HEK293 (cell line): ENCODE results near the gene REN.
A peak's percentile ranks its signal among the peaks of the same experiment; 100 is the strongest.

Experiments
- CTCF ChIA-PET: fragments of 350-600 bp; formaldehyde crosslinking; extraction: SDS; loops from one replicate; lab custom pipeline; 2021; ENCODE audit warnings: antibody characterized with exemption; lab: Yijun Ruan, JAX
- POLR2A ChIA-PET: fragments of 300-600 bp; formaldehyde crosslinking; extraction: SDS; loops from one replicate; lab custom pipeline; 2020; ENCODE audit warnings: antibody characterized with exemption, inconsistent platforms; lab: Yijun Ruan, JAX
- H3K27ac ChIP-seq: fragments of 200-500 bp; sonication (Bioruptor generic); 2 replicates; pipeline ENCODE4 v1.5.1; 2014; ENCODE audit warnings: low read depth, low read length, control low read depth, inconsistent platforms; ENCODE audit errors: extremely low read depth
- H3K36me3 ChIP-seq, 2 experiments: fragments of 200-500 bp in 1 of 2; sonication (Bioruptor generic) in 1 of 2; 1 replicate in 1 of 2; 2 replicates in 1 of 2; pipeline ENCODE4 v1.5.1; 2014 to 2017; ENCODE audit warnings: inconsistent platforms in 2 of 2, low read length in 2 of 2; ENCODE audit not compliant: control insufficient read depth in 2 of 2, insufficient read depth in 1 of 2
- H3K4me1 ChIP-seq: fragments of 200-500 bp; sonication (Bioruptor generic); 2 replicates; pipeline ENCODE4 v1.5.1; 2014; ENCODE audit warnings: mild to moderate bottlenecking, low read length, inconsistent platforms; ENCODE audit not compliant: control insufficient read depth, insufficient read depth
- H3K4me3 ChIP-seq: 2 replicates; pipeline ENCODE4 v1.5.1; 2011; ENCODE audit warnings: low read depth, mild to moderate bottlenecking, control low read depth, low read length, moderate library complexity
- H3K9me3 ChIP-seq: fragments of 200-500 bp; sonication (Bioruptor generic); 2 replicates; pipeline ENCODE4 v1.5.1; 2014; ENCODE audit warnings: low read depth, low read length, inconsistent platforms; ENCODE audit not compliant: control insufficient read depth, insufficient read depth
- EGR2 ChIP-seq: fragments of 450-650 bp; formaldehyde crosslinking; IDR thresholded peaks from 2 replicates; pipeline ENCODE4 v1.5.1; 2016; ENCODE audit warnings: low read depth, missing biosample characterization, missing genetic modification characterization
- HOXC10 ChIP-seq: sonication (generic); formaldehyde crosslinking; IDR thresholded peaks from 2 replicates; pipeline ENCODE4 v1.8.1; 2023; ENCODE audit warnings: mild to moderate bottlenecking, missing genetic modification reagents
- IKZF3 ChIP-seq: fragments of 450-650 bp; IDR thresholded peaks from 2 replicates; pipeline ENCODE4 v1.5.0; 2018; ENCODE audit warnings: missing biosample characterization, mild to moderate bottlenecking, missing genetic modification characterization, moderate library complexity
- KLF8 ChIP-seq: fragments of 450-650 bp; formaldehyde crosslinking; IDR thresholded peaks from 2 replicates; pipeline ENCODE4 v1.5.1; 2016; ENCODE audit warnings: missing biosample characterization, missing genetic modification characterization
- RBAK ChIP-seq: fragments of 450-650 bp; formaldehyde crosslinking; IDR thresholded peaks from 2 replicates; pipeline ENCODE4 v1.5.1; 2016; ENCODE audit warnings: missing biosample characterization, missing genetic modification characterization
- SETDB1 ChIP-seq: IDR thresholded peaks from one replicate; pipeline ENCODE4 v1.6.1; 2017; ENCODE audit warnings: mild to moderate bottlenecking, low read length, moderate library complexity, mixed read lengths; ENCODE audit not compliant: insufficient read length
- SP2 ChIP-seq: fragments of 450-650 bp; formaldehyde crosslinking; IDR thresholded peaks from 2 replicates; pipeline ENCODE4 v1.5.1; 2016; ENCODE audit warnings: missing biosample characterization, missing genetic modification characterization
- SP3 ChIP-seq: fragments of 450-650 bp; formaldehyde crosslinking; IDR thresholded peaks from 2 replicates; pipeline ENCODE4 v1.5.1; 2016; ENCODE audit warnings: missing biosample characterization, missing genetic modification characterization
- YY1 ChIP-seq: fragments of 450-650 bp; formaldehyde crosslinking; IDR thresholded peaks from 2 replicates; pipeline ENCODE4 v1.5.1; 2018; ENCODE audit warnings: missing biosample characterization, missing genetic modification characterization
- ZBTB11 ChIP-seq: fragments of 450-650 bp; formaldehyde crosslinking; conservative IDR thresholded peaks from 2 replicates; pipeline ENCODE4 v1.5.1; 2016; ENCODE audit warnings: low read depth, missing biosample characterization, missing genetic modification characterization
- ZBTB17 ChIP-seq: fragments of 450-650 bp; formaldehyde crosslinking; IDR thresholded peaks from 2 replicates; pipeline ENCODE4 v1.5.1; 2016; ENCODE audit warnings: missing biosample characterization, missing genetic modification characterization
- ZBTB20 ChIP-seq: fragments of 450-650 bp; formaldehyde crosslinking; IDR thresholded peaks from 2 replicates; pipeline ENCODE4 v1.5.1; 2016; ENCODE audit warnings: missing biosample characterization, missing genetic modification characterization
- ZBTB26 ChIP-seq: fragments of 450-650 bp; formaldehyde crosslinking; optimal IDR thresholded peaks from 2 replicates; pipeline ENCODE3; 2016; ENCODE audit warnings: missing biosample characterization, mild to moderate bottlenecking, missing genetic modification characterization
- ZBTB44 ChIP-seq: fragments of 450-650 bp; IDR thresholded peaks from 2 replicates; pipeline ENCODE4 v1.5.1; 2018; ENCODE audit warnings: missing biosample characterization, mild to moderate bottlenecking, missing genetic modification characterization
- ZBTB8A ChIP-seq: fragments of 450-650 bp; formaldehyde crosslinking; IDR thresholded peaks from 2 replicates; pipeline ENCODE4 v1.5.1; 2016; ENCODE audit warnings: missing biosample characterization, missing genetic modification characterization
- ZIC2 ChIP-seq: fragments of 450-650 bp; formaldehyde crosslinking; IDR thresholded peaks from 2 replicates; pipeline ENCODE4 v1.5.1; 2016; ENCODE audit warnings: missing biosample characterization, missing genetic modification characterization
- ZNF10 ChIP-seq: fragments of 450-650 bp; formaldehyde crosslinking; IDR thresholded peaks from 2 replicates; pipeline ENCODE4 v1.5.1; 2017; ENCODE audit warnings: missing biosample characterization, missing genetic modification characterization
- ZNF112 ChIP-seq: fragments of 450-650 bp; formaldehyde crosslinking; IDR thresholded peaks from 2 replicates; pipeline ENCODE4 v1.5.0; 2017; ENCODE audit warnings: missing biosample characterization, missing genetic modification characterization
- ZNF155 ChIP-seq: fragments of 450-650 bp; formaldehyde crosslinking; IDR thresholded peaks from 2 replicates; pipeline ENCODE4 v1.5.1; 2016; ENCODE audit warnings: missing biosample characterization, missing genetic modification characterization
- ZNF221 ChIP-seq: fragments of 450-650 bp; formaldehyde crosslinking; IDR thresholded peaks from 2 replicates; pipeline ENCODE4 v1.5.1; 2017; ENCODE audit warnings: missing biosample characterization, missing genetic modification characterization, borderline replicate concordance
- ZNF341 ChIP-seq: fragments of 450-650 bp; formaldehyde crosslinking; IDR thresholded peaks from 2 replicates; pipeline ENCODE4; 2016; ENCODE audit warnings: low read depth, missing biosample characterization, missing genetic modification characterization
- ZNF398 ChIP-seq: fragments of 450-650 bp; formaldehyde crosslinking; IDR thresholded peaks from 2 replicates; pipeline ENCODE4 v1.5.1; 2017; ENCODE audit warnings: missing biosample characterization, missing genetic modification characterization
- ZNF521 ChIP-seq: fragments of 450-650 bp; formaldehyde crosslinking; IDR thresholded peaks from 2 replicates; pipeline ENCODE4 v1.5.1; 2017; ENCODE audit warnings: missing biosample characterization, mild to moderate bottlenecking, missing genetic modification characterization
- ZNF660 ChIP-seq: fragments of 450-650 bp; IDR thresholded peaks from 2 replicates; pipeline ENCODE4 v1.5.1; 2018; ENCODE audit warnings: missing biosample characterization, mild to moderate bottlenecking, missing genetic modification characterization
- ZNF692 ChIP-seq: fragments of 450-650 bp; formaldehyde crosslinking; IDR thresholded peaks from 2 replicates; pipeline ENCODE4 v1.5.1; 2016; ENCODE audit warnings: missing biosample characterization, missing genetic modification characterization
- ZNF76 ChIP-seq: fragments of 450-650 bp; formaldehyde crosslinking; IDR thresholded peaks from 2 replicates; pipeline ENCODE4; 2016; ENCODE audit warnings: low read depth, missing biosample characterization, missing genetic modification characterization, borderline replicate concordance
- ZNF777 ChIP-seq: fragments of 450-650 bp; formaldehyde crosslinking; IDR thresholded peaks from 2 replicates; pipeline ENCODE4 v1.5.1; 2017; ENCODE audit warnings: missing biosample characterization, missing genetic modification characterization, borderline replicate concordance
- ZSCAN30 ChIP-seq: fragments of 450-650 bp; IDR thresholded peaks from 2 replicates; pipeline ENCODE4 v1.5.1; 2018; ENCODE audit warnings: missing biosample characterization, mild to moderate bottlenecking, missing genetic modification characterization, moderate library complexity

REN gene

GRCh38 chr1:204151552-204152309, 14.4 kb downstream of the REN start, which contains the start of gene ETNK2:
ETNK2 (minus strand) TSS chr1:204152044; CDS start chr1:204151852, 192 bp downstream.
- H3K9me3 ChIP-seq: no peaks in the 10 kb centered on the region
- no peaks in the 10 kb centered on the region for H3K36me3 ChIP-seq
- peak within 1 kb of the TSS; percentile 62; the same call in 1 of the 2 replicates for H3K27ac ChIP-seq
- H3K4me1 ChIP-seq: peaks cover 3% of the 10 kb centered on the region
- POLR2A ChIA-PET: interaction anchor here (0.7 to 1.0 kb wide), 4 partner anchors 11 to 364 kb away, joined by 3 to 4 read pairs (median 3); partner anchors contain the start of gene MDM4
- H3K4me3 ChIP-seq: peak within 1 kb of the TSS; percentile 66
- CTCF ChIA-PET: interaction anchor here (0.5 to 2.9 kb wide), 8 partner anchors 10 to 1058 kb away, joined by 3 to 9 read pairs (median 4); no protein-coding TSS in a partner anchor
- TF ChIP-seq ZNF777 (tag by site-specific recombination): peak; percentile 78; the same call in 1 of the 2 replicates
- no peak; the same call in 1 of the 2 replicates for TF ChIP-seq EGR2 (tag by site-specific recombination)
- peak; percentile 8; the same call in 1 of the 2 replicates for TF ChIP-seq SP2
- peak; percentile 36; the same call in 1 of the 2 replicates for TF ChIP-seq ZNF660 (tag by site-specific recombination)
- TF ChIP-seq ZSCAN30: peak; percentile 36; the same call in 1 of the 2 replicates
- 0 out of 2 replicates have a peak, but pooled peaks have one; percentile 18 for TF ChIP-seq YY1 (tag by site-specific recombination)
- TF ChIP-seq KLF8 (tag by site-specific recombination): peak; percentile 18; the same call in 1 of the 2 replicates
- peak; percentile 23; the same call in 1 of the 2 replicates for TF ChIP-seq ZBTB8A (tag by site-specific recombination)
- TF ChIP-seq ZBTB44 (tag by site-specific recombination): 0 out of 2 replicates have a peak, but pooled peaks have one; percentile 9
- no peak for TF ChIP-seq SETDB1
- peak; percentile 54; the same call in 1 of the 2 replicates for TF ChIP-seq SP3 (tag by site-specific recombination)
- TF ChIP-seq RBAK: no peak
- peak; percentile 71; the same call in 1 of the 2 replicates for TF ChIP-seq ZNF76 (tag by site-specific recombination)
- TF ChIP-seq ZBTB20 (tag by site-specific recombination): peak; percentile 98
- TF ChIP-seq ZNF112: no peak
- peak; percentile 23; the same call in 1 of the 2 replicates for TF ChIP-seq IKZF3 (tag by site-specific recombination)
- TF ChIP-seq ZNF10 (tag by site-specific recombination): no peak
- TF ChIP-seq ZNF221 (tag by site-specific recombination): no peak
- peak; percentile 36; the same call in 1 of the 2 replicates for TF ChIP-seq ZBTB11
- TF ChIP-seq ZNF398 (tag by site-specific recombination): peak; percentile 40
- TF ChIP-seq HOXC10 (CRISPR knock-in tag): no peak
- peak; percentile 50 for TF ChIP-seq ZIC2
- TF ChIP-seq ZNF341: peak; percentile 66
- TF ChIP-seq ZNF692 (tag by site-specific recombination): peak; percentile 13; the same call in 1 of the 2 replicates
- no peak for TF ChIP-seq ZNF521 (tag by site-specific recombination)
- no peak for TF ChIP-seq ZNF155 (tag by site-specific recombination)
- peak; percentile 33; the same call in 1 of the 2 replicates for TF ChIP-seq ZBTB17 (tag by site-specific recombination)
- peak; percentile 85 for TF ChIP-seq ZBTB26 (tag by site-specific recombination)
